HPDE6-E6E7 (cell line): Measurements from ENCODE around the gene GVQW3.

Experiments used
- DNase-seq: peaks from one replicate; pipeline ENCODE4 v3.0.0; 2011; ENCODE audit warnings: missing footprints; ENCODE audit errors: extremely low spot score

GVQW3 gene

DNA sequence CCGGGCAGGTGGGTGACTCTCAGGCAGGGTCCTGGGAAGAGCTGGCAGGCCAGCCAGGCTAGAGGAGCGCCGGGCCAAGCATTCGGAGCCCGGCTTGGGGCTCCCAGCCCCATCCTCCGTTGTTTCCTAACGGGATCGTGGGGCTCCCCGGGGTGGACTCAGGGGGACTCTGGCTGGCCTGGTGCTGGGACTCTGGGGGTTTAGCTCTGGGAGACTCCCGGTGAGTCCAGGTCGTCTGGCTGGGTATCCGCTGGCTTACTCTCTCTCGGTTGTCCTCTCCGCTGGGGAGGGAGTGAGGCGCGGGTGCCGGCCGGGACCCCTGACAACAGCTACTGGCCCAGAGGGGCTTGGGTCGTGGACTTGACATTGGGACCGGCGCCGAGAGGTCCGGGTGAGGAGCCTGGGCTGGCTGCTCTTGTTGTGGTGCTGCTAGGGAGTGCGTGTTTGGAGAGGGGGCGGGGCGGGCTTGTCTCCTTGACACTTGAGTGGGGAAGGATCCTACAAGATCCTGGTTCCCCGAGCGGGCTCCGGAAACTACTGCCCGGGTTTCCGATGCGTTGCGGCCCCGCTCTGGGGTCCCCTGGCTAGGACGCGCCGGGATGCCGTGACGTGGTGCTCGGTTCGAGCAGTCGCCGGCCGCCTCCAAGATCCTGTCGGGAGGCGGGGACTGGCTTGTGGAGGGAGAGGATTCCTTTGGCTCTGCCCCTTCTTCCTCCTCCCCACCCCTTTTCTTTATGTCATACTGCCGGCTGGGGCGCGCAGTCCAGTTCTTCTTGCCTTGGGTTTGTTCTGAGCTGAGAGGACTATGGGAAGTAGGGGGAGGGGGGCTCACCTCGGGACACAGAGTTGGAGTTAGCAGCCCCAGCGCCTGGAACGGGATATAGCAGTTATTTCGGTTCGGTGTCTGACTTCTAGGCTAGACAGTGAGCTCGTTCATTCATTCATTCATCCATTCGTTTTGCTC lies 64.3 kb downstream of the GVQW3 start:
- DNase-seq = peak; percentile 83

DNA sequence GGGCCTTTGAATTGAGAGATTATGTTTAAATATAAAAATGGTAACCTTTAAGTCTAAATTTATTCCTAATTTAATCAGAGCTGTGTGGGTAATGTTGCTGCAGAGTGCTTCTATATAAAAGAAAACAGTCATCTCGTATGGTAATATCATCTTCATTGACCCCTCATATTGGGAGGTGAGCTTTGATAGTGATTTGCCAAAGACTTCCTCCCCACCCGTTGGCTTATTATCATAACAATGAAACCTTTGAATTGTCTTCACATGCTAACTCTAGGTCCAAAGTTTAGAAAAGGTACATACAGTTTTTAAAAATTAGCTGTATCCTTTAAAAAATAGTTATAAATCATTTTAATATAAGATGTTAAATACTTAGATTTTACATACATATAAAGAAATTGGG lies 67.4 kb downstream of the GVQW3 start:
- DNase-seq = no peak

DNA sequence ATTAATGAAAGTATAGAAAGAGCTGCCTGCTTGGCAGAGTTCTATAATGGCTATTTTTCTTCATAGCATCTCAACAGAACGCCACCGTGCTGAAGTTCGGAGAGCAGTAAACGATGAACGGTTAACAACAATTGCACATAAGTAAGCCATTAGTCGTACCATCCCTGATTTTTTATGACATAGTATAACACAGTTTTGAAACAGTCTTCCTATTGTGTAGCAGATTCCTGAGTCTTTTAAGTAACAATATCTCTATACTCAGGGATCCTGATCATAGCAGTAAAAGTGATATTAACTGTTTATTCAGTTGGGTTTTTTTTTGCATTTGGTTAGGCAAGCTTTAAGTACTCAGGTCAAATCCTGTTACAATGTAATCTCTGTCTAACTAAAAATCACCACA lies 72.1 kb downstream of the GVQW3 start:
- DNase-seq = no peak

DNA sequence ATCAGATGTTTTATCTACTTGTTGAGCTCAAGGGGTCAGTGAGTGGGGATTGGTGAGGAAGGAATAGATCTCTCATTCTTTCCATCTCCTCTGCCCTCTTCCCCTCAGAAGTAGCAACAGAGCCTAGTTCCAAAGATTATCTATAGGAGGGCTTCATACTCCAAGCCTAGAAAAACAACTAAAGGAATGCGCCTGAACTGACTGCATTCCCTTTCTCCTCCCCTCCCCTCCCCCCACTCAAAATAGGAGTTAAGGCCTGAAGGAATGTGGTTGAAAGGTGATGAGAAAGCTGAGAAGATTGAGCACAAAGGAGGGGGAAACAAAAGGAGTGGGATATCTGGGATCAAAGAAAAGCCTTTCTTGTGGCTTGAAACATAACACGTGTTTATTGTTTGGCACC lies 74.2 kb downstream of the GVQW3 start:
- no peak for DNase-seq

DNA sequence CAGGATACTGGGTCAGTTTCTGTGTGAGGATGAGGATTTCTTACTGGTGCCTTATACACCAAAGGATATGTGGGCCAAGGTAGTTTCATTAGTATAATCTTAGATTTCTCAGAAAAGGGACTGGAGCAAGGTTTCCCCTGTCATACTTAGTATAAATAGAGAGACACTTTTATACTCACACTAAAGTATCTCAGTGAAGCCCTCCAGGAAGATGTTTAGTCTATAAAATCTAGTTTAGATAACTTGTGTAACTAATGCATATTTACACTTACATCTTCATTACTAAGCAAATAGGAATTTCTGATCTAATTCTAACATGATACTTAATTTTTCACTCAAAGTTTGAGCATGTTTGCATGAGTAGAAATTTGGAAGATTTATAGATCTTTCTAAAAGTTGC lies 74.8 kb downstream of the GVQW3 start:
- no peak for DNase-seq

DNA sequence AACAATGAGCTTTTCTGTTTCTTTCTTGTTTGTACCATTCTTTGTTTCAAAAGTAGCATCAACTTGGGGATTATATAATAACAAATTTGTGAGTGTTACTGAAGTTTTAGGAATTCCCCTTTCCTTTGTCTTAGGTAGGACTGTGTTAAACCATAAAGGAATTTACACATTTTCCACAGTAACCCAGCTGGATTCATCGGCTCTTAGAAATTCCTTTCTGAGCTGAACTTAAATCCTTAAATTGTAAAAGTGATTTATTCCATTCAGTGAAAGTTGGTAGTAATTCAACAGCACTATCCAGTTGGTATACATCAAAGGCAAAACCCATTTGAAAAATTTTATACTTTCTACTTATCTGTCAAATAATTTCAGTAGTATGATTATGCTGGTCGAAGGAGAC lies 75.4 kb downstream of the GVQW3 start:
- DNase-seq = no peak
